NCI-H2081 (cell line): ENCODE measurements around the gene SRL.
"Not testable (repeated sequence)": the region's sequence is repeated elsewhere in the genome, so short reads cannot be mapped to it uniquely, and the experiment has no call there.

Source experiments
- DNase-seq, 2 experiments: peaks; one replicate each; lab custom pipeline; 2025; lab: John Stamatoyannopoulos, UW

Gene SRL

DNA sequence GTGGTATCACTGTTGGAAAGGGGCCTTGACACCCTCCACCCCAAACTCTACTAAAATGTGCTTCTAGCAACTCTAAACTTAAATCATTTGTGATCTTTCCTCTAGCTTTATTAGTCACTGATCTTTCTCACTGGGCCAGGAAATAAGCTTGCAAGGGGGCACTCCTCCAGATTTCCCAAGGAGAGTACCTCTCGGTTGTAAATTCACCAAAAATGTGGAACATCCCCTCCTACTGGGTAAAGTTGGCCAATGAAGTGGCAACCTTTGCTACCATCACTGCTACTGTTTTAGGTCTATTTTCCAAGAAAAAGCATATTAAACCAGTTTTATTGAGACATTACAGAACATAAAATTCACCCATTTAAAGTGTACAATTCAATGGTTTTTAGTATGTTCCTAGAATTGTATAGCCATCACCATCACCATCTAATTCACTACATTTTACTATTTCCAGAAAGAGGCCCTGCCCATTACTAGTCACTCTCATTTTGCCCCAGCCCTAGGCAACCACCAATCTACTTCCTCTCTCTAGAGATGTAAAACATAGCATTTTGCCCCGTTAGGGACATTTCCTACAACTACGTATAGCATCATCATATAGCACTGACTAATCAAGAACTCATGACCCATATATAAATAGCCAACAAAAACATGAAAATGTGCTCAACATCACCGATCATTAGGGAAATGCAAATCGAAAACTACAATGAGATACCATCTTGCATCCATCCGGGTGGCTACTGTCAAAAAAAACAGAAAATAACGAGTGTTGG, 81.0 kb downstream of the SRL start:
- no peak for DNase-seq

DNA sequence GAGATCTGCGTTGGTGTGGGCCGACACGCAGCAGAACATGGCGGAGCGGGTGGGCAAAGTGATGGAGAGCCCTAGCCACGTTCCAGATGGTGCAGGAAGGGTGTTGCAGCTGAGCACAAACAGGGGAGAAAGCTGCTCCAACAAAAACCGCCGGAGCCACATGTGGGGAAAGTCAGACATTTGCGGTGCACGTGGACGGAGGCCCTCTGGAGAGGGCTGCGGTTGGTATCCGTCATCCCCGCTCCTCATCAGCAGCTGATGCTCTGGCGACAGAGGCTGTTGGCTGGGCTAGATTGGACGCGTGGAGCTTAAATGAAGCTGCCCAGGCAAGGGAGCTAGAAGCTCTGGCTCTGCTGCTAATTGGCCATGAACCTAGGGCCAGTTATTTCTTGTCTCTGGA, 82.2 kb downstream of the SRL start:
- no peak for DNase-seq

DNA sequence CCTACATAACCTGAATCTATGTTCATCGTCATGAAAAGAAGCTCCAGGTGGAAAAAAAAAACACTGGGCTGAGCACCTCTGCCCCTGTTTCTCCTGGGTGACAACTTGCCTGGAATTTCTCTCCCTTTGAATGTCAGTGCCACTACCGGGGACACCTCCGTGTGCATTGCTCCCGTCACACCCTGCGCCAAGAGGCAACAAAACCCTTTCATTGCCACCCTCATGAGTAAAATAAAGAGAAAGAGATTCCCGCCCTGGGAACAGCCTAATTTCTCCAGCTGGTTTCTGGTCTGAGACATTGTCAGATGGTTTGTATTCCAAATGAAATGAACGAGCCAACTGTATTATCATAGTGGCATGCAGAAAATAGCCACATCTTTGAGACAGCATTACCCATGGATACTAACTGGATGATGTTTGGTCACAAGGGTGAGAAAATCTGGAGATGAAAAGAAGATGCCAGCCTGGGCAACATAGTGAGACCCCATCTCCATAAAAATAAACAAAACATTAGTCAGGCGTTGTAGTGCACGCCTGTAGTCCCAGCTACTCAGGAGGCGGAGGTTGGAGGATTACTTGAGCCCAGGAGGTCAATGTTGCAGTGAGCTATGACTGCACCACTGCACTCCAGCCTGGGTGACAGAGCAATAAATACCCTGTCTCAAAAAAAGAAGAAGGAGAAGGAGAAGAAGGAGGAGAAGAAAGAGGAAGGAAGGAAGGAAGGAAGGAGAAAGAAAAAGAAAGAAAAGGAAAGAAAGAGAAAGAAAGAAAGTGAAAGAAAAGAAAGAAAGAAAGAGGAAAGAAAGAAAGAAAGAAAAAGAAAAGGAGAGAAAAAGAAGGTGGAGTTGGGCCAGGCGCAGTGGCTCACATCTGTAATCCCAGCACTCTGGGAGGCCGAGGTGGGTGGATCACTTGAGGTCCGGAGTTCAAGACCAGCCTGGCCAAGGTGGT, 83.5 kb downstream of the SRL start:
- DNase-seq, result no peak

- DNase-seq, result no peak
Measured at GRCh38 chr16:4157376-4157825, 84.5 kb downstream of the SRL start.

DNA sequence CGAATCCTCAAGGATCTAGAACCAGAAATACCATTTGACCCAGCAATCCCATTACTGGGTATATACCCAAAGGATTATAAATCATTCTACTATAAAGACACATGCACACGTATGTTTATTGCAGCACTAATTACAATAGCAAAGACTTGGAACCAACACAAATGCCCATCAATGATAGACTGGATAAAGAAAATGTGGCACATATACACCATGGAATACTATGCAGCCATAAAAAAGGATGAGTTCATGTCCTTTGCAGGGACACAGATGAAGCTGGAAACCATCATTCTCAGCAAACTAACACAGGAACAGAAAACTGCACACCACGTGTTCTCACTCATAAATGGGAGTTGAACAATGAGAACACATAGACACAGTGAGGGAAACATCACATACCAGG, 85.4 kb downstream of the SRL start:
- DNase-seq, result not testable (repeated sequence)

GRCh38 chr16:4153364-4153763, 88.5 kb downstream of the SRL start:
- DNase-seq, result not testable (repeated sequence)

GRCh38 chr16:4152267-4152666, 89.6 kb downstream of the SRL start:
- no peak for DNase-seq

DNA sequence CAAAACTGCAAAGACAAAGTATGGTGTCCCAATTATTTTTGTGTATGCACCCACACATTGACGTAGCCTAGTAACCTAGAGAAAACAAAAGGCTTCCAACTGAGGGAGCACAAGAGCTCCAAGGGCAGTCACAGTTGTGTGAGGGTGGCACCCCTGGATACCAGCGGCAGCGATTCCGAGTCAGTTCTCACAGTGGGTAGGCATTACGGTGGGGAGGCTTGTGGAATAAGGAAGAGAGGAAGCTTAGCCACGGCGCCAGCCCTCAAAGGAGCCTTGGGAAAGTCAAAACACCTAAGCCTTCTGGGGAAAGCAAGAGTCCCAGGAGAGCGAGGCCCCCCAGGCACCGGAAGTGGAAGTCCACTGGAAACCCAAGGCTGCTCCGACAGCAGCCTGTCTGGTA, 94.6 kb downstream of the SRL start:
- no peak for DNase-seq

GRCh38 chr16:4142268-4142667, 99.6 kb downstream of the SRL start:
- no peak for DNase-seq

GRCh38 chr16:4141604-4142003, 100.3 kb downstream of the SRL start:
- DNase-seq, result no peak

DNA sequence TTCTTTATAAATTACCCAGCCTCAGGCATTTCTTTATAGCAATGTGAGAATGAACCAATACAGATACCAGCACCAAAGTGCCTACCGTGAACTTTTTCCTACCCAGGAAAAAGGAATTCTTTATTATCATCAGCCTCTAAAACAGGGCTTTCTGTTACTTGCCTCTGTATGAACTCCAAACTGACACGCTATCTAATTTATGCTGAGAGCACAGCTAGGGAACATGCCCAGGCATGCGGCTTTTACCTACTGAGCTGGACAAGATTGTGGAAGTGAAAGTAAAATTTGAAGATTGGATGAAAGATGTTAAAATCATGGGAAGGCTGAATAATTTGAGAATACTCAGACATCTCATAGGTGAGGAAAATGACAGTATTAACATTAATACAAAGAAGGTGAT, 101.2 kb downstream of the SRL start:
- DNase-seq, result no peak

DNA sequence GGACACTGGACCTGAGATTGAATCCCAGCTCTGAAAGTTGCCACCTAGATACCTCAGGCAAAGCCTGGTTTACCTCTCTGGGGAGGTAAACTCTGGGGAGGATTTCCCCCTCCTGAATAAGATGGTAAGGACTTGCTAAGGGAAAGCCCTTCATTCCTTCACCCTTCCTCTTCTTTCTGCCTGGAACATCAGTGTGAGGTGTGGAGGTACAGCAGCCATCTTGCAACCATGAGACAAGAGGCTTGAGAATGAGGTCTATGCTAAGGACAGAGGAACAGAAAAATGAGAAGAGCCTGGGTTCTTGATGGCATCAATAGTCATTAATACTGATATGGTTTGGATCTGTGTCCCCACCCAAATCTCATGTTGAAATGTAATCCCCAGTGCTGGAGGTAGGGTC, 101.9 kb downstream of the SRL start:
- DNase-seq, result no peak
